ENCODE results near the gene GARIN3. TPM values are rescaled to one million over a fixed set of nuclear protein-coding genes. Genes with fewer than 3 reads are reported as not detected.

Gene GARIN3
- total RNA-seq, 2 experiments from 2014 or later: not detected

GRCh38 chr5:157150995-157151394 lies 15.1 kb downstream of the GARIN3 start:
- H3K36me3 ChIP-seq (ENCODE audit: insufficient read depth, low read length): no peaks in the 10 kb centered on the region
- no peak overlapping the region for H3K4me3 ChIP-seq (ENCODE audit: low read length)
- ChIA-PET CTCF (interaction anchor here (0.9 kb wide), 1 partner anchor 153 kb away, joined by 3 read pairs; no protein-coding TSS in a partner anchor), POLR2A (interaction anchor here (3.7 kb wide), 1 partner anchor 30 kb away, joined by 24 read pairs; the partner anchor contains the start of gene ITK)
- TF ChIP-seq, protein P1, sequence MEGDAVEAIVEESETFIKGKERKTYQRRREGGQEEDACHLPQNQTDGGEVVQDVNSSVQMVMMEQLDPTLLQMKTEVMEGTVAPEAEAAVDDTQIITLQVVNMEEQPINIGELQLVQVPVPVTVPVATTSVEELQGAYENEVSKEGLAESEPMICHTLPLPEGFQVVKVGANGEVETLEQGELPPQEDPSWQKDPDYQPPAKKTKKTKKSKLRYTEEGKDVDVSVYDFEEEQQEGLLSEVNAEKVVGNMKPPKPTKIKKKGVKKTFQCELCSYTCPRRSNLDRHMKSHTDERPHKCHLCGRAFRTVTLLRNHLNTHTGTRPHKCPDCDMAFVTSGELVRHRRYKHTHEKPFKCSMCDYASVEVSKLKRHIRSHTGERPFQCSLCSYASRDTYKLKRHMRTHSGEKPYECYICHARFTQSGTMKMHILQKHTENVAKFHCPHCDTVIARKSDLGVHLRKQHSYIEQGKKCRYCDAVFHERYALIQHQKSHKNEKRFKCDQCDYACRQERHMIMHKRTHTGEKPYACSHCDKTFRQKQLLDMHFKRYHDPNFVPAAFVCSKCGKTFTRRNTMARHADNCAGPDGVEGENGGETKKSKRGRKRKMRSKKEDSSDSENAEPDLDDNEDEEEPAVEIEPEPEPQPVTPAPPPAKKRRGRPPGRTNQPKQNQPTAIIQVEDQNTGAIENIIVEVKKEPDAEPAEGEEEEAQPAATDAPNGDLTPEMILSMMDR (IDR thresholded peaks at IDR 0.05): no peak
- no peaks in the 10 kb centered on the region for H3K9me3 Mint-ChIP-seq
- no peak overlapping the region for H3K4me3 Mint-ChIP-seq
- H3K4me1 Mint-ChIP-seq (ENCODE audit: low read depth): peaks cover 61% of the 10 kb centered on the region
- peak overlapping the region; percentile 22 for H3K27ac Mint-ChIP-seq
- DNase-seq (no peak), ATAC-seq (ENCODE audit: poor library complexity) (no peak)
- H3K27me3 Mint-ChIP-seq: no peaks in the 10 kb centered on the region
- no peaks in the 10 kb centered on the region for H3K9me3 ChIP-seq (ENCODE audit: control insufficient read depth in 1 of 2, insufficient read depth in 1 of 2, low read length in 2 of 2)
- no peaks in the 10 kb centered on the region for H3K36me3 Mint-ChIP-seq (ENCODE audit: low read depth)
- no peaks in the 10 kb centered on the region for H3K27me3 ChIP-seq (ENCODE audit: control insufficient read depth in 1 of 2, insufficient read depth in 2 of 2, low read length in 2 of 2)
- intact Hi-C loops (cut with DNase I, micrococcal nuclease): no loop called here
- H3K27ac ChIP-seq (ENCODE audit: low read depth in 1 of 2, low read length in 2 of 2): no peak overlapping the region
- H3K4me1 ChIP-seq (ENCODE audit: insufficient read depth, low read length): peaks cover 38% of the 10 kb centered on the region

GRCh38 chr5:157148734-157149615 lies 17.1 kb downstream of the GARIN3 start:
- peaks cover 3% of the 10 kb centered on the region for H3K36me3 Mint-ChIP-seq (ENCODE audit: low read depth)
- Histone ChIP-seq H3K27me3 (ENCODE audit: control insufficient read depth in 1 of 2, insufficient read depth in 2 of 2, low read length in 2 of 2) (no peaks in the 10 kb centered on the region), H3K27ac (ENCODE audit: low read depth in 1 of 2, low read length in 2 of 2) (no peak overlapping the region), H3K9me3 (ENCODE audit: control insufficient read depth in 1 of 2, insufficient read depth in 1 of 2, low read length in 2 of 2) (no peaks in the 10 kb centered on the region), H3K36me3 (ENCODE audit: insufficient read depth, low read length) (no peaks in the 10 kb centered on the region), H3K4me1 (ENCODE audit: insufficient read depth, low read length) (peaks cover 35% of the 10 kb centered on the region), H3K4me3 (ENCODE audit: low read length) (no peak overlapping the region)
- peaks cover 46% of the 10 kb centered on the region for H3K4me1 Mint-ChIP-seq (ENCODE audit: low read depth)
- no peaks in the 10 kb centered on the region for H3K27me3 Mint-ChIP-seq
- intact Hi-C loops (cut with DNase I, micrococcal nuclease): loop anchor here (1.0 to 10.0 kb wide), 9 partner anchors 32 to 706 kb away; partner anchors contain the start of genes CLINT1 (in 1 of the 2), ITK (in 1 of the 2) and THG1L (in 1 of the 2)
- H3K9me3 Mint-ChIP-seq: no peaks in the 10 kb centered on the region
- ChIA-PET CTCF (interaction anchor here (0.6 to 1.9 kb wide), 34 partner anchors 8 to 179 kb away, joined by 3 to 13 read pairs (median 5); partner anchors contain the start of gene ITK), POLR2A (interaction anchor here (0.6 to 3.7 kb wide), 26 partner anchors 14 to 224 kb away, joined by 3 to 25 read pairs (median 4); partner anchors contain the start of gene ITK)
- H3K4me3 Mint-ChIP-seq: peak overlapping the region; percentile 28
- DNase-seq (peak; percentile 66 to 92 (median 77)), ATAC-seq (ENCODE audit: poor library complexity) (peak; percentile 86)
- TF ChIP-seq, protein P1 (IDR thresholded peaks at IDR 0.05): peak; percentile 82
- peak overlapping the region; percentile 53 for H3K27ac Mint-ChIP-seq

GRCh38 chr5:157143127-157143971 lies 22.7 kb downstream of the GARIN3 start:
- TF ChIP-seq, protein P1 (IDR thresholded peaks at IDR 0.05): no peak
- Histone ChIP-seq H3K27me3 (ENCODE audit: control insufficient read depth in 1 of 2, insufficient read depth in 2 of 2, low read length in 2 of 2) (no peaks in the 10 kb centered on the region), H3K9me3 (ENCODE audit: control insufficient read depth in 1 of 2, insufficient read depth in 1 of 2, low read length in 2 of 2) (no peaks in the 10 kb centered on the region), H3K36me3 (ENCODE audit: insufficient read depth, low read length) (peaks cover 13% of the 10 kb centered on the region), H3K4me3 (ENCODE audit: low read length) (peak overlapping the region; percentile 98), H3K4me1 (ENCODE audit: insufficient read depth, low read length) (peaks cover 36% of the 10 kb centered on the region), H3K27ac (ENCODE audit: low read depth in 1 of 2, low read length in 2 of 2) (peak overlapping the region; percentile 81 to 88)
- Mint-ChIP-seq H3K36me3 (ENCODE audit: low read depth) (peaks cover 49% of the 10 kb centered on the region), H3K27ac (peak overlapping the region; percentile 98), H3K4me1 (ENCODE audit: low read depth) (peaks cover 61% of the 10 kb centered on the region), H3K9me3 (no peaks in the 10 kb centered on the region), H3K4me3 (peak overlapping the region; percentile 95), H3K27me3 (no peaks in the 10 kb centered on the region)
- intact Hi-C loops (cut with DNase I, micrococcal nuclease): loop anchor here (5.0 to 10.0 kb wide), 2 partner anchors 599 to 711 kb away; partner anchors contain the start of genes CLINT1 (in 1 of the 2) and LSM11 (in 1 of the 2)
- DNase-seq (peak; percentile 25 to 73 (median 46)), ATAC-seq (ENCODE audit: poor library complexity) (peak; percentile 61)
- CTCF ChIA-PET: interaction anchor here (1.5 to 2.1 kb wide), 3 partner anchors 11 to 185 kb away, joined by 7 to 13 read pairs (median 7); no protein-coding TSS in a partner anchor
- POLR2A ChIA-PET: interaction anchor here (0.7 to 2.9 kb wide), 56 partner anchors 9 to 588 kb away, joined by 3 to 60 read pairs (median 6); partner anchors contain the start of genes C5orf52, CYFIP2, HAVCR2 and ITK

All from CD4-positive, alpha-beta T cell (primary cell).